Panc1 (cell line): ENCODE results near the gene PLCB1. TPM values are rescaled to one million over a fixed set of nuclear protein-coding genes. Genes with fewer than 3 reads are reported as not detected.

Source experiments
- ATAC-seq: fragments of 200-7000 bp; cut with Tn5 transposase; 2 replicates; pipeline ENCODE4 v1.9.1; 2020; ENCODE audit warnings: mild to moderate bottlenecking, moderate library complexity
- BruUV-seq: library from RNA; stranded (reverse); fragments of 400-500 nt; replicated peaks from 2 replicates; lab custom pipeline; 2021; lab: Mats Ljungman, UMichigan
- CTCF ChIA-PET: fragments of 300-600 bp; sonication (Branson Sonifier 250); formaldehyde crosslinking; loops from one replicate; lab custom pipeline; 2022; ENCODE audit warnings: antibody characterized with exemption; lab: Charles Lee
- POLR2A ChIA-PET: fragments of 300-600 bp; sonication (Branson Sonifier 250); formaldehyde crosslinking; loops from one replicate; lab custom pipeline; 2022; ENCODE audit warnings: antibody characterized with exemption; lab: Charles Lee
- DNase-seq: peaks from one replicate; pipeline ENCODE4 v3.0.0-alpha.2; 2010; ENCODE audit warnings: low read depth, low spot score
- H3K27ac ChIP-seq: 2 replicates; pipeline ENCODE4 v1.5.1; 2011; ENCODE audit warnings: mild to moderate bottlenecking, low read length, inconsistent platforms
- H3K27me3 ChIP-seq: fragments of 200-500 bp; sonication (Bioruptor generic); 2 replicates; pipeline ENCODE4 v1.6.0; 2014; ENCODE audit warnings: low read length, inconsistent platforms; ENCODE audit not compliant: control insufficient read depth, insufficient read depth
- H3K36me3 ChIP-seq: fragments of 200-500 bp; sonication (Bioruptor generic); 2 replicates; pipeline ENCODE4 v1.5.1; 2014; ENCODE audit warnings: inconsistent platforms, mild to moderate bottlenecking, low read length, moderate library complexity; ENCODE audit not compliant: control insufficient read depth, insufficient read depth
- H3K4me1 ChIP-seq: 2 replicates; pipeline ENCODE4 v1.5.1; 2011; ENCODE audit warnings: inconsistent platforms, mild to moderate bottlenecking, low read length, moderate library complexity; ENCODE audit not compliant: control insufficient read depth, insufficient read depth
- H3K4me3 ChIP-seq, 2 experiments: 2 replicates each; pipeline ENCODE4 v1.5.1; 2011 to 2012; ENCODE audit warnings: low read depth in 2 of 2, low read length in 2 of 2, mild to moderate bottlenecking in 2 of 2, inconsistent platforms in 1 of 2, moderate library complexity in 1 of 2
- H3K9me3 ChIP-seq: fragments of 200-500 bp; sonication (Bioruptor generic); 2 replicates; pipeline ENCODE4 v1.5.1; 2014; ENCODE audit warnings: low read depth, mild to moderate bottlenecking, inconsistent platforms, low read length, moderate library complexity; ENCODE audit not compliant: control insufficient read depth, insufficient read depth
- POLR2AphosphoS5 ChIP-seq: IDR thresholded peaks from 2 replicates; pipeline ENCODE4 v1.6.1; 2012; ENCODE audit warnings: mild to moderate bottlenecking, low read depth, low read length, moderate library complexity
- SIN3A ChIP-seq: IDR thresholded peaks from 2 replicates; pipeline ENCODE4 v1.6.1; 2012; ENCODE audit warnings: low read depth, mild to moderate bottlenecking, low read length, moderate library complexity, borderline replicate concordance; ENCODE audit not compliant: insufficient read depth
- TCF7L2 ChIP-seq: IDR thresholded peaks from 2 replicates; pipeline ENCODE4 v1.6.1; 2011; ENCODE audit warnings: mild to moderate bottlenecking, low read depth, low read length, inconsistent platforms
- in situ Hi-C: cut with HindIII; loops from 2 replicates; pipeline ENCODE4 v1.10.0; 2016; ENCODE audit warnings: low sequenced_read_pairs, low pct_unique_long_range_greater_than_20kb
- intact Hi-C: fragments of 100-400 bp; cut with micrococcal nuclease; formaldehyde crosslinking; loops from one replicate; pipeline ENCODE4 v1.10.0; 2022; ENCODE audit not compliant: unreplicated experiment
- total RNA-seq: library from RNA; stranded (reverse); gene quantifications from one replicate; pipeline ENCODE4 v1.2.1, GENCODE V29; 2021; ENCODE audit not compliant: unreplicated experiment
- TF ChIP-seq, protein P1 (sequence below): fragments of 450-650 bp; IDR thresholded peaks from 2 replicates; pipeline ENCODE4 v1.5.1; 2017; ENCODE audit warnings: mild to moderate bottlenecking
- TF ChIP-seq, protein P2 (sequence below), 2 experiments: IDR thresholded peaks; 2 replicates each; pipeline ENCODE4 v1.6.1; 2011 to 2012; ENCODE audit warnings: low read depth in 2 of 2, control low read depth in 1 of 2, low read length in 1 of 2, mild to moderate bottlenecking in 1 of 2, moderate library complexity in 1 of 2; ENCODE audit not compliant: insufficient read depth in 1 of 2

The PLCB1 gene
- total RNA-seq, 1 experiment from 2014 or later: 0.59 TPM

DNA sequence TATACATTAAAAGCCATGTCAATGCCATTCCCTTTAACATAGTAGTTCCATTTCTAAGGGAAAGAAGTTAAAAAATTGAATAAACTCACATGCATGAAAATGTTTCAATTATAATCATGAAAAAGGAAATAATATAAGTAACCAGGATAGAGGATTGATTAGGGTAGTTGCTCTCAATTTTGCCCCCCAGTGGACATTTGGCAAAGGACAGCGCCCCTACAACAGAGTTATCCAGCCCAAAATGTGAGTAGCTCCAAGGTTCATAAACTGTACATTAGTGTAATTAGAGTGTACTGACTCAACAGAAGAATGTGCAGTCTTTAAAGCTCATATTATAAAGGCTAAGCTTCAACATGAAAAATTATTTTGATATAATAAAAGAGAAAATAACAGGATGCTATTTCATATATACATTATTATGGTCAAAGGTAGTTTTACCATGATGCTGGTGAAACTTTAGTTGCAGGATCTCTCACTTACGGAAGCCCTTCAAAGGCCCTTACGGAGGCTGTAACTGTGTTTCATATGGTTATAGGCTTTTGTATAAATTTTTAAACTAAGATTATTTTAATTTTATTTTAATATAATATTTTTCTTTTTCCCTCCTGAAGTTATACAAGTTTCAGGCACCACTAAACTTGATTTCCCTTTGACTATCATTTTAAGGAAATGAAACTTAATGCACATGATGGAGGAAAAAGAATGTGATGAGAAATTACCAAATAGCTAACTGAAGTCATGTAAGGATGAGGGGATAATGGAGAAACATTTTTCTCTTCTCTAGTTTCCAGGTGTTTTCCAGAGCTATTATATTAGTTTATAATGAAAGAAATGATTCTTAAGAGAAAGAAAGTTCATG is 403.6 kb downstream of the PLCB1 start:
- TF ChIP-seq, protein P1, sequence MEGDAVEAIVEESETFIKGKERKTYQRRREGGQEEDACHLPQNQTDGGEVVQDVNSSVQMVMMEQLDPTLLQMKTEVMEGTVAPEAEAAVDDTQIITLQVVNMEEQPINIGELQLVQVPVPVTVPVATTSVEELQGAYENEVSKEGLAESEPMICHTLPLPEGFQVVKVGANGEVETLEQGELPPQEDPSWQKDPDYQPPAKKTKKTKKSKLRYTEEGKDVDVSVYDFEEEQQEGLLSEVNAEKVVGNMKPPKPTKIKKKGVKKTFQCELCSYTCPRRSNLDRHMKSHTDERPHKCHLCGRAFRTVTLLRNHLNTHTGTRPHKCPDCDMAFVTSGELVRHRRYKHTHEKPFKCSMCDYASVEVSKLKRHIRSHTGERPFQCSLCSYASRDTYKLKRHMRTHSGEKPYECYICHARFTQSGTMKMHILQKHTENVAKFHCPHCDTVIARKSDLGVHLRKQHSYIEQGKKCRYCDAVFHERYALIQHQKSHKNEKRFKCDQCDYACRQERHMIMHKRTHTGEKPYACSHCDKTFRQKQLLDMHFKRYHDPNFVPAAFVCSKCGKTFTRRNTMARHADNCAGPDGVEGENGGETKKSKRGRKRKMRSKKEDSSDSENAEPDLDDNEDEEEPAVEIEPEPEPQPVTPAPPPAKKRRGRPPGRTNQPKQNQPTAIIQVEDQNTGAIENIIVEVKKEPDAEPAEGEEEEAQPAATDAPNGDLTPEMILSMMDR: peak; percentile 22; the same call in 1 of the 2 replicates
- no peak for TF ChIP-seq TCF7L2
- no peak for TF ChIP-seq SIN3A
- no peak overlapping the region for H3K27ac ChIP-seq
- ChIA-PET POLR2A (no interaction called here), CTCF (interaction anchor here (0.6 kb wide), 1 partner anchor 492 kb away, joined by 5 read pairs; no protein-coding TSS in a partner anchor)
- ATAC-seq (no peak), DNase-seq (no peak)
- BruUV-seq: no TSS peak
- in situ Hi-C loops: no loop called here
- H3K36me3 ChIP-seq: no peaks in the 10 kb centered on the region
- H3K4me1 ChIP-seq: no peaks in the 10 kb centered on the region
- intact Hi-C loops: no loop called here
- H3K27me3 ChIP-seq: no peaks in the 10 kb centered on the region
- H3K4me3 ChIP-seq: no peak overlapping the region
- H3K9me3 ChIP-seq: no peaks in the 10 kb centered on the region

DNA sequence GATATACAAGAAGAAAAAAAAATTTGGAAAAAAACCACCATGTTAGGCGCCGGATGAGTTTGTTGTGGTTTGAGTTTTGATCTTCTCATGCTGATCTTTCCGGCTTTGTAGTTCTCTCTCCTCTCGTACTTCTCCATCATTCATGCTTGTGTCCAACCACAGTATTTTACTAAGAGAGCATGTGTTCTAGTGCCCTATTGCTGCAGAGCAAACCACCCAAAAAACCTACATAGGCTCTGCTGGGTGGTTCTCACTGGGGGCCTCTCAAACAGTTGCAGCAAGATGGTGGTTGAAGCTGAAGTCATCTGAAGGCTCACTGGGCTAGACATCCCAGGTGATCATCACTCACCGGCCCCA is 404.2 kb downstream of the PLCB1 start:
- H3K4me3 ChIP-seq: no peak overlapping the region
- no peak overlapping the region for H3K27ac ChIP-seq
- intact Hi-C loops: no loop called here
- DNase-seq: no peak
- TF ChIP-seq TCF7L2: no peak
- TF ChIP-seq, protein P2, sequence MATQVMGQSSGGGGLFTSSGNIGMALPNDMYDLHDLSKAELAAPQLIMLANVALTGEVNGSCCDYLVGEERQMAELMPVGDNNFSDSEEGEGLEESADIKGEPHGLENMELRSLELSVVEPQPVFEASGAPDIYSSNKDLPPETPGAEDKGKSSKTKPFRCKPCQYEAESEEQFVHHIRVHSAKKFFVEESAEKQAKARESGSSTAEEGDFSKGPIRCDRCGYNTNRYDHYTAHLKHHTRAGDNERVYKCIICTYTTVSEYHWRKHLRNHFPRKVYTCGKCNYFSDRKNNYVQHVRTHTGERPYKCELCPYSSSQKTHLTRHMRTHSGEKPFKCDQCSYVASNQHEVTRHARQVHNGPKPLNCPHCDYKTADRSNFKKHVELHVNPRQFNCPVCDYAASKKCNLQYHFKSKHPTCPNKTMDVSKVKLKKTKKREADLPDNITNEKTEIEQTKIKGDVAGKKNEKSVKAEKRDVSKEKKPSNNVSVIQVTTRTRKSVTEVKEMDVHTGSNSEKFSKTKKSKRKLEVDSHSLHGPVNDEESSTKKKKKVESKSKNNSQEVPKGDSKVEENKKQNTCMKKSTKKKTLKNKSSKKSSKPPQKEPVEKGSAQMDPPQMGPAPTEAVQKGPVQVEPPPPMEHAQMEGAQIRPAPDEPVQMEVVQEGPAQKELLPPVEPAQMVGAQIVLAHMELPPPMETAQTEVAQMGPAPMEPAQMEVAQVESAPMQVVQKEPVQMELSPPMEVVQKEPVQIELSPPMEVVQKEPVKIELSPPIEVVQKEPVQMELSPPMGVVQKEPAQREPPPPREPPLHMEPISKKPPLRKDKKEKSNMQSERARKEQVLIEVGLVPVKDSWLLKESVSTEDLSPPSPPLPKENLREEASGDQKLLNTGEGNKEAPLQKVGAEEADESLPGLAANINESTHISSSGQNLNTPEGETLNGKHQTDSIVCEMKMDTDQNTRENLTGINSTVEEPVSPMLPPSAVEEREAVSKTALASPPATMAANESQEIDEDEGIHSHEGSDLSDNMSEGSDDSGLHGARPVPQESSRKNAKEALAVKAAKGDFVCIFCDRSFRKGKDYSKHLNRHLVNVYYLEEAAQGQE (IDR thresholded peaks at IDR 0.05; ENCODE audit: insufficient read depth in 1 of 2, low read depth in 2 of 2, low read length in 1 of 2): no peak
- TF ChIP-seq SIN3A: no peak
- TF ChIP-seq, protein P1: no peak
- TF ChIP-seq POLR2AphosphoS5: no peak
- ATAC-seq: no peak
- CTCF ChIA-PET: no interaction called here
- no peaks in the 10 kb centered on the region for H3K9me3 ChIP-seq
- H3K27me3 ChIP-seq: no peaks in the 10 kb centered on the region
- no peaks in the 10 kb centered on the region for H3K36me3 ChIP-seq
- in situ Hi-C loops: no loop called here
- POLR2A ChIA-PET: no interaction called here
- no TSS peak for BruUV-seq
- H3K4me1 ChIP-seq: no peaks in the 10 kb centered on the region
